ENCODE measurements around the gene HAO2.
"Not testable (repeated sequence)": the region's sequence is repeated elsewhere in the genome, so short reads cannot be mapped to it uniquely, and the experiment has no call there.

Gene HAO2

GRCh38 chr1:119333897-119334250, 34.7 kb upstream of the HAO2 start:
- H3K4me1 Mint-ChIP-seq, H3K9me3 Mint-ChIP-seq, H3K4me3 Mint-ChIP-seq, H3K27me3 Mint-ChIP-seq, H3K36me3 Mint-ChIP-seq, H3K27ac Mint-ChIP-seq: not testable (repeated sequence)

GRCh38 chr1:119336848-119337247, 31.7 kb upstream of the HAO2 start:
- no peaks in the 10 kb centered on the region for H3K9me3 Mint-ChIP-seq
- H3K4me3 Mint-ChIP-seq = no peak overlapping the region
- no peak overlapping the region for H3K27ac Mint-ChIP-seq

GRCh38 chr1:119338004-119338403, 30.6 kb upstream of the HAO2 start:
- Mint-ChIP-seq H3K27ac (no peak overlapping the region), H3K4me1 (no peaks in the 10 kb centered on the region), H3K4me3 (no peak overlapping the region), H3K9me3 (no peaks in the 10 kb centered on the region), H3K27me3 (peaks cover 8% of the 10 kb centered on the region), H3K36me3 (no peaks in the 10 kb centered on the region)

More at GRCh38 chr1:119336848-119337247, 31.7 kb upstream of the HAO2 start:
- Mint-ChIP-seq H3K27me3 (peaks cover 8% of the 10 kb centered on the region), H3K36me3 (no peaks in the 10 kb centered on the region), H3K4me1 (no peaks in the 10 kb centered on the region)

GRCh38 chr1:119338757-119339156, 29.8 kb upstream of the HAO2 start:
- Mint-ChIP-seq H3K36me3 (no peaks in the 10 kb centered on the region), H3K4me3 (no peak overlapping the region), H3K27me3 (peaks cover 8% of the 10 kb centered on the region), H3K27ac (no peak overlapping the region), H3K9me3 (no peaks in the 10 kb centered on the region), H3K4me1 (no peaks in the 10 kb centered on the region)

GRCh38 chr1:119340861-119341261, 27.7 kb upstream of the HAO2 start:
- Mint-ChIP-seq H3K27ac (no peak overlapping the region), H3K9me3 (no peaks in the 10 kb centered on the region), H3K4me1 (no peaks in the 10 kb centered on the region)

GRCh38 chr1:119341372-119341947, 27.1 kb upstream of the HAO2 start:
- Mint-ChIP-seq H3K27ac (peak overlapping the region; percentile 11), H3K4me3 (no peak overlapping the region), H3K36me3 (no peaks in the 10 kb centered on the region), H3K27me3 (peaks cover 8% of the 10 kb centered on the region), H3K9me3 (no peaks in the 10 kb centered on the region), H3K4me1 (no peaks in the 10 kb centered on the region)

More at GRCh38 chr1:119340861-119341261, 27.7 kb upstream of the HAO2 start:
- Mint-ChIP-seq H3K4me3 (no peak overlapping the region), H3K27me3 (peaks cover 8% of the 10 kb centered on the region), H3K36me3 (no peaks in the 10 kb centered on the region)

GRCh38 chr1:119345398-119345797, 23.2 kb upstream of the HAO2 start:
- Mint-ChIP-seq H3K4me1 (no peaks in the 10 kb centered on the region), H3K27me3 (peaks cover 5% of the 10 kb centered on the region), H3K9me3 (no peaks in the 10 kb centered on the region), H3K36me3 (no peaks in the 10 kb centered on the region), H3K27ac (no peak overlapping the region), H3K4me3 (no peak overlapping the region)

GRCh38 chr1:119347858-119348257, 20.7 kb upstream of the HAO2 start:
- H3K4me3 Mint-ChIP-seq = no peak overlapping the region
- H3K27me3 Mint-ChIP-seq = peaks cover 13% of the 10 kb centered on the region
- no peaks in the 10 kb centered on the region for H3K9me3 Mint-ChIP-seq
- no peaks in the 10 kb centered on the region for H3K4me1 Mint-ChIP-seq
- H3K36me3 Mint-ChIP-seq = no peaks in the 10 kb centered on the region
- H3K27ac Mint-ChIP-seq = no peak overlapping the region

- Mint-ChIP-seq H3K36me3 (no peaks in the 10 kb centered on the region), H3K27me3 (peaks cover 13% of the 10 kb centered on the region), H3K4me1 (no peaks in the 10 kb centered on the region), H3K4me3 (no peak overlapping the region), H3K27ac (no peak overlapping the region), H3K9me3 (no peaks in the 10 kb centered on the region)
These were observed 19.6 kb upstream of the HAO2 start for GRCh38 chr1:119348941-119349340.

- H3K4me1 Mint-ChIP-seq, H3K4me3 Mint-ChIP-seq, H3K27ac Mint-ChIP-seq, H3K9me3 Mint-ChIP-seq, H3K36me3 Mint-ChIP-seq: not testable (repeated sequence)
- H3K27me3 Mint-ChIP-seq = peaks cover 13% of the 10 kb centered on the region
These were observed 17.7 kb upstream of the HAO2 start for GRCh38 chr1:119350866-119351265.

GRCh38 chr1:119351997-119352396, 16.6 kb upstream of the HAO2 start:
- H3K4me1 Mint-ChIP-seq = no peaks in the 10 kb centered on the region
- no peak overlapping the region for H3K4me3 Mint-ChIP-seq
- H3K27me3 Mint-ChIP-seq = peaks cover 14% of the 10 kb centered on the region
- peaks cover 8% of the 10 kb centered on the region for H3K9me3 Mint-ChIP-seq
- no peak overlapping the region for H3K27ac Mint-ChIP-seq
- H3K36me3 Mint-ChIP-seq = no peaks in the 10 kb centered on the region

- Mint-ChIP-seq H3K9me3 (peaks cover 8% of the 10 kb centered on the region), H3K27ac (no peak overlapping the region), H3K27me3 (peaks cover 9% of the 10 kb centered on the region), H3K4me1 (no peaks in the 10 kb centered on the region), H3K36me3 (no peaks in the 10 kb centered on the region), H3K4me3 (no peak overlapping the region)
These were observed 14.7 kb upstream of the HAO2 start for GRCh38 chr1:119353836-119354235.

- H3K4me1 Mint-ChIP-seq = no peaks in the 10 kb centered on the region
- H3K36me3 Mint-ChIP-seq = no peaks in the 10 kb centered on the region
- peaks cover 8% of the 10 kb centered on the region for H3K9me3 Mint-ChIP-seq
- no peak overlapping the region for H3K27ac Mint-ChIP-seq
- H3K4me3 Mint-ChIP-seq = no peak overlapping the region
- peaks cover 2% of the 10 kb centered on the region for H3K27me3 Mint-ChIP-seq
These were observed 9.9 kb upstream of the HAO2 start for GRCh38 chr1:119358636-119359035.

- H3K4me3 Mint-ChIP-seq = no peak overlapping the region
- H3K36me3 Mint-ChIP-seq = no peaks in the 10 kb centered on the region
- H3K27me3 Mint-ChIP-seq = peaks cover 2% of the 10 kb centered on the region
- peaks cover 8% of the 10 kb centered on the region for H3K9me3 Mint-ChIP-seq
- no peaks in the 10 kb centered on the region for H3K4me1 Mint-ChIP-seq
- H3K27ac Mint-ChIP-seq = no peak overlapping the region
These were observed 8.9 kb upstream of the HAO2 start for GRCh38 chr1:119359730-119360129.

- Mint-ChIP-seq H3K27me3 (peaks cover 6% of the 10 kb centered on the region), H3K27ac (no peak overlapping the region), H3K4me1 (no peaks in the 10 kb centered on the region), H3K9me3 (peaks cover 4% of the 10 kb centered on the region), H3K36me3 (no peaks in the 10 kb centered on the region), H3K4me3 (no peak overlapping the region)
These were observed 7.4 kb upstream of the HAO2 start for GRCh38 chr1:119361205-119361604.

GRCh38 chr1:119361620-119362344, 6.8 kb upstream of the HAO2 start:
- Mint-ChIP-seq H3K4me1 (no peaks in the 10 kb centered on the region), H3K27me3 (peaks cover 4% of the 10 kb centered on the region), H3K36me3 (no peaks in the 10 kb centered on the region), H3K9me3 (no peaks in the 10 kb centered on the region), H3K27ac (no peak overlapping the region), H3K4me3 (no peak overlapping the region)

- no peaks in the 10 kb centered on the region for H3K4me1 Mint-ChIP-seq
- no peak overlapping the region for H3K27ac Mint-ChIP-seq
- H3K4me3 Mint-ChIP-seq = no peak overlapping the region
- H3K27me3 Mint-ChIP-seq = peaks cover 4% of the 10 kb centered on the region
- no peaks in the 10 kb centered on the region for H3K36me3 Mint-ChIP-seq
- no peaks in the 10 kb centered on the region for H3K9me3 Mint-ChIP-seq
These were observed 5.4 kb upstream of the HAO2 start for GRCh38 chr1:119363162-119363561.

Measured in activated naive CD4-positive, alpha-beta T cell treated with anti-CD3 and anti-CD28 coated beads, Interleukin-2, amount 50 U/mL, for 24 hours (primary cell).